GM19240 (cell line): Measurements from ENCODE around the gene ARFGAP3.
"Not testable (repeated sequence)": the region's sequence is repeated elsewhere in the genome, so short reads cannot be mapped to it uniquely, and the experiment has no call there.

Experiments used
- DNase-seq: peaks from one replicate; pipeline ENCODE4 v3.0.0; 2011; ENCODE audit warnings: low spot score; ENCODE audit not compliant: insufficient read length

ARFGAP3 gene

GRCh38 chr22:42796081-42796480 is 61.0 kb downstream of the ARFGAP3 start:
- no peak for DNase-seq

- DNase-seq: no peak
Measured at GRCh38 chr22:42794551-42795510, 62.2 kb downstream of the ARFGAP3 start.

- no peak for DNase-seq
Measured at GRCh38 chr22:42793848-42794405, 63.1 kb downstream of the ARFGAP3 start.

- DNase-seq: no peak
Measured at GRCh38 chr22:42792909-42793847, 63.9 kb downstream of the ARFGAP3 start.

GRCh38 chr22:42792453-42792908 is 64.6 kb downstream of the ARFGAP3 start:
- DNase-seq: no peak

GRCh38 chr22:42791721-42792452 is 65.2 kb downstream of the ARFGAP3 start:
- DNase-seq: no peak

GRCh38 chr22:42788466-42788865 is 68.6 kb downstream of the ARFGAP3 start:
- DNase-seq: no peak

GRCh38 chr22:42788021-42788420 is 69.1 kb downstream of the ARFGAP3 start:
- no peak for DNase-seq

GRCh38 chr22:42787357-42787736 is 69.7 kb downstream of the ARFGAP3 start:
- no peak for DNase-seq

GRCh38 chr22:42786606-42787356 is 70.3 kb downstream of the ARFGAP3 start:
- DNase-seq: no peak

- DNase-seq: no peak
Measured at GRCh38 chr22:42785706-42786499, 71.2 kb downstream of the ARFGAP3 start.

- not testable (repeated sequence) for DNase-seq
Measured at GRCh38 chr22:42782306-42782705, 74.8 kb downstream of the ARFGAP3 start.

GRCh38 chr22:42780070-42780540 is 77.0 kb downstream of the ARFGAP3 start:
- DNase-seq: peak; percentile 56

GRCh38 chr22:42777126-42777525 is 79.9 kb downstream of the ARFGAP3 start:
- no peak for DNase-seq

- DNase-seq: no peak
Measured at GRCh38 chr22:42773167-42773566, 83.9 kb downstream of the ARFGAP3 start.

- no peak for DNase-seq
Measured at GRCh38 chr22:42772647-42773046, 84.4 kb downstream of the ARFGAP3 start.

GRCh38 chr22:42770941-42771647 is 86.0 kb downstream of the ARFGAP3 start:
- no peak for DNase-seq

GRCh38 chr22:42770448-42770726 is 86.7 kb downstream of the ARFGAP3 start:
- no peak for DNase-seq
